Smooth muscle cell of the pulmonary artery (primary cell): ENCODE results near the gene TMEM158. TPM values are rescaled to one million over a fixed set of nuclear protein-coding genes. Genes with fewer than 3 reads are reported as not detected.

Source experiments
- total RNA-seq: library from RNA; depleted of rRNA; stranded (reverse); fragments of >200 nt; gene quantifications from 2 replicates; pipeline ENCODE4 v1.2.3, GENCODE V29; 2014

TMEM158 gene
- total RNA-seq, result 17.7 and 112 TPM in 2 replicates

DNA sequence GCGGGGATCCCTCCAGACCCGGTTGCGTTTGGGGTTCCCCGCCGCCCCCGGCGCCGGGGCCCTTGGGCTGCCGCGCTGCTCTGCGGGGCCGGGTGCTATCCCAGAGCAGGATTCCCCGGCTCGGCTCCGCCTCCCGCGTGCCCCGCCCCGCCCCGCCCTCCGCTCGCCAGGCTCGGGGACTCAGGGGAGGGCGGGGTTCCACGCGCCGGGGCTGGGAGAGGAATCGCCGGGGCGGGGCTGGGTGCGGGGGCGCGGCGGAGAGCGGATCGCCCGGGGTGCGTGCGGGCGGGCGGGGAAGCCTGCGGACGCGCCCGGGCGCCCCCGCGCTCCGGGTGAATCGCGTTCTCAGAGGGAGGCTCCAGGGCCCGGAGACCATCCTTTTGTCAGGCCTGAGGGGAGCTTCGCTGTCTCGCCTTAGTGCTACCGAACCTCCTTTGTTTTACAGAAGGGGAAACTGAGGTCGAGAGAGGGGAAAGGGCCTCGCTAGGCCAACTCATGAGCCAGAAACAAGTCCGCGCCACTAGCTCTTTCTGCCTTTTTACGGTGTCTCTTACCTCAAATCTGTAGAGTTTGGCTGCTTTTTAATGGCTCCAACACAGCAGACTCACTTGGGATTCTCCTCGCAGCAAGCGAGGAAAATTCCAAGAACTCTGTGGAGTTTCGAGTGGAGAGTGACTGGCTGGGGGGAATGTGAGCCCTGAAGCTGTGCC is at the start of gene TMEM158:
Gene TMEM158 (minus strand): TSS at position 82 of the 710 bp plus-strand sequence. CDS start 260 bp downstream, outside the sequence.

Other genes starting within 250 kb of the TMEM158 start
- 5.0 and 29.6 TPM in 2 replicates for gene CLEC3B, start 200.0 kb downstream of the TMEM158 start, total RNA-seq
- 20.7 and 87.6 TPM in 2 replicates for gene CDCP1, start 79.9 kb downstream of the TMEM158 start, total RNA-seq
- 20.3 and 22.3 TPM in 2 replicates for gene LARS2, start 162.3 kb upstream of the TMEM158 start, total RNA-seq